ENCODE measurements around the gene ZBTB7C.

Gene ZBTB7C

GRCh38 chr18:48138660-48139430 lies 270.3 kb downstream of the ZBTB7C start:
- no peak for DNase-seq (ENCODE audit: low read depth)

- no peak for DNase-seq (ENCODE audit: low read depth)
Measured at GRCh38 chr18:48138210-48138609, 271.0 kb downstream of the ZBTB7C start.

DNA sequence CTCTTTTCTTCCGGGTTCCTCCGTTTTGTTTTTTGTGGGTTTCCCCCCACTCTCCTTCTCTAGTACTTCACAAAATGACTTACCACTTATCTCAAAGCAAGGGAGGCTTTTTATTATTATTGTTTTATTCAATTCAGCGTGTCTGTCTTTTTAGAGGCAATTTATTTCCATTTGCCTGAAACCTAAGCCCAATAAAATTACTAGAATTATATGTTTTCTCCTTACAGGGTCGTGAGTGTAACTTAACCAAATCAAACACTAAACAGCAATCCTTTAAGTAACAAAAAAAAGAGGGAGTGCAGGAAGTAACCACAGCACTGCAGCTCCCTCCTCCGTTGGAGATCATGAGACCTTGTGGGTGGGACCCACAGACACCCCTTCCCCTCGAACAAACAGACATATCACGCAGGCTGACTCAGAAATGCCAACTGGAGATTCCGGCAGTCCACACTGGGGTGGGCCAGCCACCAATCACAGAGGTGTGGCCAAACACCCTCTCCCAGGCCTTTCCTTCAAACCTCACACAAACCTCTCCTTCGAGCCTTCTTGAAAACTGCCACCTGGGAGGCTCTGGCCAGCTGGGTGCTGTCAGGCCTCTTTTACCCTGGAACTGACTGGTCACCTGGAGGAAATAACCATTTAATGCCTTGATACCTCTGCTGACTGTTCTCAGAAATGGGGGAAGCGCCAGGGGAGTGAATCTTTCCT lies 271.7 kb downstream of the ZBTB7C start:
- DNase-seq (ENCODE audit: low read depth), result no peak

DNA sequence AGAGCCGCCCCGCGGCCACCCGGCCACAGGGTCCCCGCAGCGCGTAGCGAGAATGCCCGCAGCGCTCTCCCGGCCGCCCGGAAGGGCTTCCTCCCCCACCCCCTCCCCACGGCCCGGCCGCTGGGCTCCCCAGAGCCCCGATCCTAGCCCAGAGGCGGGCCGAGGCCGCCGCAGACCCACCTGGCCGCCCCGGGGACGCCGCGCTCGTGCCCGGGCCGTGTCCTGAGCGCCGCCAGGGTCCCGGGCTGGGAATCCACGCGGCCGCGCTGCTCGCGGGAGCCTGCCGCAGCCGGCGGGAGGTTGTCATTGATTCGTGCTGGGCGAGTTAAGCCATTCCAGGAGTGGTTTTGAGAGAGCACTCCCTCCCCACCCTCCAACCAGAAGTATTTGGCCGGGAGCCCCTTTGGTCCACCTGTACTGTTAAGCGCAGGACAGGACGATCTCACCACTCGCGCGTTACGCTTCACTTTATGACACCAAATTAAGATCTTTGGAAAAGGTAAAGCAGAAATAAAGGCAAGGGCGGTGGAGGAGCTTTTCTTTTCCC lies 272.3 kb downstream of the ZBTB7C start:
- DNase-seq (ENCODE audit: low read depth), result no peak

DNA sequence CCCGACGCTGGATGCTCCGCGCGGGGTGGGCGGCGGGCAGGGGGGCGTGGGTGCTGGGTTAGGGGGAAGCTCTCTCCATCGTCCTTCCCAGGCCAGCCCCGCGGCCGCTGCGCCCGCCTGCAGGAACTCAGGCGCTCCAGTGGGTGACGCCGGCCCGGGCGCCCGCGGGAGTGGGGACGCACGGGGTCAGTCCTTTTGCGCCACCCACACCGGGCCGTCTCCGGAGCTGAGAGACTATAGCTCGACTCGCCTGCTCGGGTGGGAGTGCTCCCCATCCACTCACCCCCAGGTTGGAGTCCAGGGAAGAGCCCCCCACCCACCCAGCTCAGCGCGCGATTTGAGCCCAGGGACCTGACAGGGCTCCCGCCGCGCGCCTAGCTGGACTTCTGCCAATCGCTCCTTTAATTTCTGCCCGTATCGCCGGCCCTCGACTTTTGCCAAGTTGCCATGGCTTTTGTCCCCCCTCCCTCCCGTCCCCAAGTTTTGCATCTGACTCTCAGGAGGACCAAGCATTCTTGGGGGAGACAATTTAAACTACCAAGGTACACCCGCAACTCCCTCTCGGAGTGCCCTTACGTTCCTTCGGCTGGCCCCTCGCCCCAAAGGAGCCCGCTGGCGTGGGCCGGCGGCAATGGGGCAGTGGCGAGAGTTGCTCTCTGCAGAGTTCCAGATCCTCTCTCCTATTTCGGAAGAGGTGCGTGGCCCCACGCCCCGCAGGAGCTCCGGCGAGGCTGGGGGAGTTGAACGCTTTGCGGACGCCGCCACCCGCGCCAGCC lies 272.9 kb downstream of the ZBTB7C start:
- DNase-seq (ENCODE audit: low read depth), result no peak

GRCh38 chr18:48135436-48135966 lies 273.7 kb downstream of the ZBTB7C start:
- DNase-seq (ENCODE audit: low read depth), result no peak

DNA sequence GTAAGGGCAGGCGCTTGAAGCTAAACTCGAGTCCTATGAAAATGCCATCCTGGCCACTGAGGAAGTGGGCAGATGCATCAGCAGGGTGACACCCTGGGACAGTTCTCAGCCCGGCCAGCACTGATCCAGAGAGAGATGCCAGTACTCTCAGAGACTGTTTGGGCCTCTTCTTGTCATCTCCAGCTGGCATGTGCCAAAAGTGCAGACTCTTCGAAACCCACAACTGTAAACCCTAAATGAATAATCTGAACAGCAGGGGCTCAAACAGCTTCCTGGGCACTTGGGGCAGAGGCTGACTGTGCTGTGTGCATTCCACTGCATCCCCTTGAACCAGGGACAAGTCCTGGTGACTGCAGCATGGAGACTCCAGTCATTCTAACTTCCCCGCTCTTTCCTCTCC lies 274.6 kb downstream of the ZBTB7C start:
- DNase-seq (ENCODE audit: low read depth), result no peak

GRCh38 chr18:48133671-48134251 lies 275.4 kb downstream of the ZBTB7C start:
- no peak for DNase-seq (ENCODE audit: low read depth)

DNA sequence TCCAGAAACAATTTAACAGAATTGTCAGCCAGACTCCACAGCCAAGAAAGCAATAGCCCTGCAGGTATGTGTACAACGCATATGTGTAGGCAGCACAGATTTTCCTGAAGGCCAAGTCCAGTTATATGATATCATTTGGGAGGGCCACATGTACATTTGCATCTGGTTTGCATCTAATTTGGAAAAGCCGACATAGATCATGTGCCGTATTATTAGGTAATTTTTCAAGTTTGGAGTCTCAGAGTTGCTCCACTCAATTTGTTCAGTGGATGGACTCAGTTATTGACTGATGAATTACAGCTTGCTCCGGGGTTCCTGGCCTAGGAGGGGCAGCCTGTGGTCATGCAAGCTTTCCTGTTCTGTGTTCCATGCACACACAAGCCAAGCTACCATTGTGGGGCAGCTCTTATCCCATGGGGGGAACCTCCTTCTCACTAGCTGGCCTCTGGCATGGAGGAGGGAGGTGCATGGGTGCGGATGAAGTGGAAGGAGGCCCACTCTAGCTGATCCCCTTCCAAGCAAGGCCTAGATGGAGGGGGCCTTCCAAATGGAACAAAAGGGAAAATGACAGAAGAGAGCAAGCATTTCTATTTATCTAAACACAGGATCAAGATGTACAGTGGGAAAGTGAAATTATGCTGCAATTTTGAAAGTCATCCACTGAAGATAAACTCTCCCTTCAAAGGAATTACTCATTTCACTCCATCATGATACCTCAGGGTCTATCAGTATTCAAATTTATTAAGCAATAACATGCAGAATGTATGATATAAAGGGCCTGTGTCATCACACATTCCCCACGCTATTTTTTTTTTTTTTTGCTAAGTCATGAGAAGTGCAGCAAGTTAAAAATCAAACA lies 276.2 kb downstream of the ZBTB7C start:
- no peak for DNase-seq (ENCODE audit: low read depth)

DNA sequence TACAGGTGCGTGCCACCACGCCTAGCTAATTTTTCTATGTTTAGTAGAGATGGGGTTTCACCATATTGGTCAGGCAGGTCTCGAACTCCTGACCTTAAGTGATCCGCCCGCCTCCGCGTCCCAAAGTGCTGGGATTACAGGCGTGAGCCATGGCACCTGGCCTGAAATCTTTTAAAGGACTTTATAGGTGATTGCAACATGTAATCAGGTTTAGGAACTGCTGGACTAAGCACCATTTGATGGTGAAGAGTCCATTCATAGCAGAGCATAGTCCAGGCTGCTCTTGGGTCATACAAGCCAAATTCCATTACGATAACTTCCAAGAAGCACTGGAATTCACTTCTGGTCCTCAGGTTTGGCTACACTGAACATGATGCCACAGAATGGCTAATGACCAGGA lies 278.1 kb downstream of the ZBTB7C start:
- no peak for DNase-seq (ENCODE audit: low read depth)

- DNase-seq (ENCODE audit: low read depth), result no peak
Measured at GRCh38 chr18:48129621-48130082, 279.5 kb downstream of the ZBTB7C start.

GRCh38 chr18:48127606-48128005 lies 281.6 kb downstream of the ZBTB7C start:
- no peak for DNase-seq (ENCODE audit: low read depth)

DNA sequence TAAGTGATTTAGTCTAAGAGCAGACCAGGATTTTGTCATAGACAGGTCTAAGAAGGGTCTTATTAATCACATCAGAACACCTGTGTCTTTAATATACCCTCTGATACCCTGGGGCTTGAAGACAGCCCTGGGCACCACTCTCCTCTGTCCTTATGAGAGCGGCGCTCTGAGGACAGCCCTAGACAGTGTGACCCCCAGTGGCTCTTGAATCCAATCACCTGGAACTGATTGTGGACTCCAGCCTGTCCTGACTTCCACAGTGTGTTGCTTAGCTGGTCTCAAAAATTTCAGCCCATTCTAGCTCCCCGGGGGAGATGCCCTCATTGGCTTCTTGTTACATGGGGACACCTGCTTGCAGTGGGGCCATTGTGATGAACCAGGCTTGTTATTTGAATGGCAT lies 282.9 kb downstream of the ZBTB7C start:
- no peak for DNase-seq (ENCODE audit: low read depth)

DNA sequence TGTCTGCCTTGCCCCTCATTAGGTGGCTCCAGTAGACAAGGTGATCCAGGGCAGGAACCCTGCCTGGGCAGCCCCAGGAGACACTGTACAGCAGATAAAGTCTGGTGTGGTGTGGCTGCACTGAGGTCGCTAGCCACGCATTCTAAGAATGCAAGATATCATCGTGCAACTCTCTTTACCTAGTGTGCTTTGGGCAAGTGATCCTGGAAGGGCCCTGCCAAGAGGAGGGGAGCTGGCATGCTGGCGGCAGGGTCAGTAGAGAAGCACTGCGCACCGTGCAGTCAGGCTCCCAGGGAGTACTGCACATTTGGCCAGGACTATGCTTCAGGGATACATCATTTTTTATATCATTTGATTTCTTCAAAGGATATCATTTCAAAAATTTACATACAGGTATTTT lies 283.5 kb downstream of the ZBTB7C start:
- no peak for DNase-seq (ENCODE audit: low read depth)

DNA sequence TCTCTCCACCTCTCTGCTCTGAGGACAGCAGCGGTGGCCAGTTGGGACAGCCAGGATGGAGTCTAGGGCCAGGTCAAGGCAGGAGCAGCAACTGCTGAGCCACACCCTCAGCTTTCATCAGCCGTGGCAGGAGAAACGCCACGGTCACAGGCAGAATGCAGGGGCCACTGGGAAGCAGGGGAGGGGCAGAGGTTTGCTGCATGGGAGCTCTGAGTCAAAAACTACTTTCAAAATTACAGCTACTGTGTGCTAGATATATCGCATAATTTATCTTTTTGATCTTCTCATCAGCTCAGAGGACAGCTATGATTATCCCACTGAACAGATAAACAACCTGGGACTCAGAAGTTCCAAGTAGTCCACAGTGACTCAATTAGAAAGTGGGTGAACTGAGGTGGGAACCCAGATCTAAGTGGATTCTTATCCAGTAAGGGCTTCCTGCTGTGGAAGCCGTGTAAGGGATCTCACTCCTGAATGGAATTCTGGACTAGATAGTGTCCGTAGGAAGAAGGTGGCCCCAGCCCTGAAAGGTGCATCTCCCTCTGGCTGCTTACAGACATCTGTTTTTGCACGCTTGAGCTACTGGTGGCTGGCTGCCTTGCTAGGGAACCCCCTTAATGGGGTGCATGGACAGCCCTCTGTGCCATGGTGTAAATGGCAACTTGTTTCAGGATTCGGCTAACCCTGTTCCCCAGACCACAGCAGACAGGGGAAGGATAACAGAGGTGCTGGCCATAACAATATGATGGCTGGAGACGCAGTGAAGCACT lies 284.1 kb downstream of the ZBTB7C start:
- no peak for DNase-seq (ENCODE audit: low read depth)

DNA sequence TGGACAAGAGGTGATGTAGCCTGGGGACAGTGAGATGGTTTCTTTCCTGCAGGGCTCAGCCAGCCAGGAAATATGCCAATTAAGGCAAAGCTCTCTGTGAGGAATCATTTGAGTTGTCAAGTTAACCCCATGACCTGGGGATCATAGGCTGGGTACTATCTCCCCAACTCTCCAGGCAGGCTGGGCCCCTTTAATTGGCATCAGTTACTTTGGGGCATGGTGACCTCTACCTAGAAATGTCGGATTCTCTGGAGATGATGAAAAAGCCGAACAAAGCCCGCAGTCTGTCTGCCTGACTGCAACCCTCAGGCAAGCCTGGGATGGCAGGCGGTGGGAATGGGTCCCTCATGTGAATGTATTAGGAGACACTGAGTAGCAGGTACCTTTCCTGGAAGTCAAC lies 285.2 kb downstream of the ZBTB7C start:
- DNase-seq (ENCODE audit: low read depth), result no peak

DNA sequence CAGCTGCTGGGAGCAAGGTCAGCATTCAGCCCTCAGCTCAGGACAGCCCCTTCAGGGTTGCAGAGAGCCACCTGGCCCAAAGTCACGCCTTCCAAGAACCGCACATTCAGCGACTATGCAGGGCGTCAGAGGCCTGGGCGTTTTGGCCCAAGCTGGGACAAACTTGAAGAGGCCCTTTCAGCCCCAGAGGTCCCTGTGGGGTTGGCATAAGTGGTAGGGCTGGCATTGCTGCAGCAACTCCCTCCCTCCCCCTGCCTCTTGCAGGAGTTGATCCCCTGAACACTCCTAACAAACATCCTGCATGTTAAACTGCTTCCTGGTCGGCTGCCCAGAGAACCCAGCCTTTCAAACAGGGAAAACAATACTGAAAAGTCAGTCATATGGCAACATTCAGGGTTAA lies 285.9 kb downstream of the ZBTB7C start:
- no peak for DNase-seq (ENCODE audit: low read depth)

DNA sequence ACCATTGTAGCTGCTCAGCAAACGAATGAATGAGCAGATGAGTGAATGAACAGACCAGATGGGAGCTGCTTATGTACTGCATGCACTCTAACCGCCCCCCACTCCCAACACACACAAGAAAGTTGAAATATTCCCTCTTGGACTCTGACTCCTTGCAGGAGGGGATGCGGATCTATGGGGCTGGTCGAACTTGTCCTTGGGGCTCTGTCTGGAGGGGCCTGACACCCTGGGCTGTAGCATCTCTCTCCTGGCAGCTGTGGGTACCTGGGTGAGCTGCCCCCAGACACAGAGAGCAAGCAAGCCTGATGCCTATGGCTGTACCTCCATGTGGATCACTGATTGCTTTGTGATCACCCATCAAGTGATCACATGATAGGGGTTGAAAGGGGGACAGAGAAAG lies 286.4 kb downstream of the ZBTB7C start:
- no peak for DNase-seq (ENCODE audit: low read depth)

DNA sequence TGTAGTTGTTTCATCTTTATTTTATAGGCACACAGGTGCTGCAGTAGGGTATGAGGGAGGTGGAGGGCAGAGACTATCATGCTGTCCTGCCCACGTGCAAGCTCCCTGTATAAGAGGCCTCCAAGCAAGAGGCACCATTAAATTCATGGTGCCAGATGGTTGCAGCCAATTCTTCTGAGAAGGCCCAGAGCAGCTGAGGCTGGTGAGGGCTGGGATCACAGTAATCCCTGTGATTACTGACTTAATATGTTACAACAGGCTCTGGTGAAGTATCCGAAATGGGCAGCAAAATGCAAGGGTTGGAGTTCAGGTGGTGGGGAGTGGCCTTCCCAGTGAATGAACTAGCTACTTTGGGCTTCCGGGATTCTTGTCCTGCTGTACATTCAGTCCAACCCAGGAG lies 286.8 kb downstream of the ZBTB7C start:
- no peak for DNase-seq (ENCODE audit: low read depth)

DNA sequence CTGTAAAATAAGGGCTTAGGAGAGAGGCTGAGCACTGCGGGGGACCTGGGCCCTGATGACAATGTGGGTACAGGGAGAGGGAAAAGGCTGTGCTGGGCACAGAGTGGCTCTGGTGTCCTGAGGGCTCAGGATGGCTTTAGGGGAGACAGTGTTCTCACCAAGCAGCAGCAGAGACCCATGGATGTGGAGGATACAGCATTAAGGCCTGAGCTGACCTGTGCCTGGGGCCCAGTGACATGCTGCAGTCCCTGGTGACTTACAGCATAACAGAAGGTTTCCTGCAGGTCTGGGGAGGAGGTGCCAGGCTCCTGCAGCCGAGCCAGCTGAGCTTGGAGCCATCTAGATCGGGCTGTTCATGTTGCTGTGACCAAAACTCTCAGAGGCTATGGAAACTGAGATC lies 287.4 kb downstream of the ZBTB7C start:
- DNase-seq (ENCODE audit: low read depth), result no peak

All from HS-27A (cell line).